Skeletal muscle cell (primary cell): ENCODE results near the gene PHF1.
A peak's percentile ranks its signal among the peaks of the same experiment; 100 is the strongest.

ENCODE experiments used
- DNase-seq: peaks from one replicate; pipeline ENCODE4 v3.0.0-alpha.2; 2010; ENCODE audit warnings: low read depth
- H3K4me3 ChIP-seq: 2 replicates; pipeline ENCODE4 v1.5.1; 2011; ENCODE audit warnings: low read depth, mild to moderate bottlenecking, control low read depth, low read length, moderate library complexity

Gene PHF1

DNA sequence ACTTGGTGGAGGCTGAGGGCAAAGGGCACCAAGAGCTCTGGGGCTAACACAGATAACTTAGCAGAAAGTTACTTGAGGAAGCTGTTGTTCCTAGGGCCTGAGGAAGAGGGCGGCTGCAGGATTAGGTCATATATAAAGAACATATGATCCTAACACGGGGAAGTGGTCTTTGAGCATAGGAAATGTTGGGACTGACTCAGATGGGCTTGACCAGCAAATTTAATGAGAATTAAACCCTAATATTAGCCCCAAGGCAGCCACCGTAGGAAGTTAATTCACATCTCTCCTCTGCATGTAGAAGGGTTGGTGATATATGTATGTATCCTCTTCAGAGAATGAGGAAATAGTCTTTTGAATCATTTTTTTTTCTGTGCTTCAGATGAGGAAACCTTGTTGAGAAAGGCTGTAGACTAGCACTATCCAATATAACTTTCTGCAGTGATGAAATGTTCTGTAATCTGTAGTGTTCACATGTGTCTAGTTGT lies 34.3 kb downstream of the PHF1 start:
- H3K4me3 ChIP-seq = no peak overlapping the region
- no peak for DNase-seq

DNA sequence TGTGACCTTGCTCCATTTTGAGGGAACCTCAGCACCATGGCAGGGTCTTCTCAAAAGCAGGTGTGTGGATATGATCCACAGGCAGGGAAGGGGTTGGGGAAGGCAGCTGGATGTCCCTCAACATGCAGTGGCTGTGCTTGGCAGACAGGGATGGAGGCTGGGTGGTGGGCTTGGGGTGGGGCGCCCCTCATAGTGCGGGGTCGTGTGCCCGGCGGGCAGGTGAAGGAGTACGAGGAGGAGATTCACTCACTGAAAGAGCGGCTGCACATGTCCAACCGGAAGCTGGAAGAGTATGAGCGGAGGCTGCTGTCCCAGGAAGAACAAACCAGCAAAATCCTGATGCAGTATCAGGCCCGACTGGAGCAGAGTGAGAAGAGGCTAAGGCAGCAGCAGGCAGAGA lies 35.5 kb downstream of the PHF1 start:
- no peak overlapping the region for H3K4me3 ChIP-seq
- DNase-seq = no peak

DNA sequence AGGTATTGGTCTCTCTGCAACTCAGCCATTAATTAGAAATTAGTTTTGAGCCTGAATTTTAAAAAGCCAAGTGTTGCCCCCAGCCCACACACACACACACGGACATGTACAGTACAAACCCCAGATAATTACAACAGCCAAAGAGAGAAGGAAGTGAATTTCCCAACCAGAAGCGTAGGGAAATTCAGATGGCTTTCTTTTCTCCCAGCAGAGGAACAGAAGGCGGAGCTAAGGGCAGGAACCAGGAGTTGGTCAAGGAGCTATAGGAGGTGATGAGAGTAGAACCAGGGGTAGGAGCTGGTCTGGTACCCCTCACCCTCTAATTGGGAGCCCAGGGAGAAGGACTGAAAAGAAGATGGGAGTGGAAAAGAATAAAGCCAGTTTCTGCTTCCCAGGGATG lies 39.6 kb downstream of the PHF1 start:
- H3K4me3 ChIP-seq = no peak overlapping the region
- no peak for DNase-seq

DNA sequence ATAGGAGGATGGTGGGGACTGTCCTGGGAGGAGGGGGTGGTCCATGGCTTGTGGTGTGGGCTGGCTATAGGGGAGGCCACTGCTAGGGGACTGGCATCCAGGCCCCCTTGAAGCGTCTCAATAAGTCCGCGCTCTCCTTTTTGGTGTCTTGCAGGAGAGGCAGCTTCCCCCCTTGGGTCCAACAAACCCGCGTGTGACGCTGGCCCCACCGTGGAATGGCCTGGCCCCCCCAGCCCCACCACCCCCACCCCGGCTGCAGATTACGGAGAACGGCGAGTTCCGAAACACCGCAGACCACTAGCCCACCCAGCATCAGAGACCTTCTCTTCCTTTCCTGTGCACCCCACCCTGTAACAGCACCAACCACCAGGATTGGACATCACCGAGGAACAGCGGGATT lies 40.8 kb downstream of the PHF1 start:
- no peak for DNase-seq
- H3K4me3 ChIP-seq = no peak overlapping the region

DNA sequence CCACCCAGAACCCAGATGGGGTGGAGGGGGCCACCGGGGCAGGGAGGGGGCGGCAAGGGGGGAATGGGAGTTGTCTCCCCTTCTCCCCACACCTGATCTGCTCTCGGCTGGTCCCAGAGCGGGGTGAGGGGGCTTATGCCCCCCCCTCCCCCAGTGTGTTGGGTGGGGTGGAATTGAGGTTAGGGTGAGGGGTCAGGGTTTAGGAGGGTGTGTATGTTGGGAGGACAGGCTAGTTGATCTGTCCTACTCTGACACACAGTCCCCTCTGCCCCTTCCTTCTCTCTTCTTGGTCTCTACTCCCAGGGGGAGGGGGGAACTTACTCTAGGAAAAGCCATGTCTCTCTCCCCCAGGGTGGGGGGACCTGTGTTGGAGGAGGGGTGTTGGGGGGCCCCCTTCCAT lies 41.7 kb downstream of the PHF1 start:
- H3K4me3 ChIP-seq = no peak overlapping the region
- no peak for DNase-seq

DNA sequence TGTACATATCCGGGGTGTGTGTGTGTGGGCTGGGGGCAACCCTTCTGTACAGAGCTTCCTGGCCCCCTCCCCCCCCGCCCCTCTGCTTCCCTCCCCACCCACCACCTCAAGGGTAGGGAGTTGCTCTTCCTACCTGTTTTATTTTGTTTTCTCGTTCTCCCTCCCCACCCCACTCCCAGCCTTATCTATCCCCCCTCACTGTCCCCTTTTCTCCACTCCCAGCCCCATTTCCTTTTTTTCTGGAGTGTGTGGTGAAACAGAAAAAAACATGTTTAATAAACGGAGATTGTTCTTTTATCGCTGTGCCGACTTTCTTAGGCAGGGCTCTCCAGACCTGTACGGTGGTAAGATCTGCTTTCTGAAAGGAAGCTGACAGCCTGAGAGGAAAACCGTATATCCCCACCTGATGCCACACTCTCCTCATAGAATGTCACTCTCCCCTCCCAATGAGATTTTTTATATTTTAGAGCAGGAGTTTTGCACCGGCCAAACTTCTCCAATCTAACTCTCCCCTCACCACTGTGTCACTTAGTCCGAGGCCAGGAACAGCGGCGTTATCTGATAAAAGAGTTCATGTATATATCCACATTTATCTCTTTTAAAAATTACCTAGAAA lies 42.7 kb downstream of the PHF1 start:
- peak overlapping the region; percentile 96 for H3K4me3 ChIP-seq
- DNase-seq = no peak

DNA sequence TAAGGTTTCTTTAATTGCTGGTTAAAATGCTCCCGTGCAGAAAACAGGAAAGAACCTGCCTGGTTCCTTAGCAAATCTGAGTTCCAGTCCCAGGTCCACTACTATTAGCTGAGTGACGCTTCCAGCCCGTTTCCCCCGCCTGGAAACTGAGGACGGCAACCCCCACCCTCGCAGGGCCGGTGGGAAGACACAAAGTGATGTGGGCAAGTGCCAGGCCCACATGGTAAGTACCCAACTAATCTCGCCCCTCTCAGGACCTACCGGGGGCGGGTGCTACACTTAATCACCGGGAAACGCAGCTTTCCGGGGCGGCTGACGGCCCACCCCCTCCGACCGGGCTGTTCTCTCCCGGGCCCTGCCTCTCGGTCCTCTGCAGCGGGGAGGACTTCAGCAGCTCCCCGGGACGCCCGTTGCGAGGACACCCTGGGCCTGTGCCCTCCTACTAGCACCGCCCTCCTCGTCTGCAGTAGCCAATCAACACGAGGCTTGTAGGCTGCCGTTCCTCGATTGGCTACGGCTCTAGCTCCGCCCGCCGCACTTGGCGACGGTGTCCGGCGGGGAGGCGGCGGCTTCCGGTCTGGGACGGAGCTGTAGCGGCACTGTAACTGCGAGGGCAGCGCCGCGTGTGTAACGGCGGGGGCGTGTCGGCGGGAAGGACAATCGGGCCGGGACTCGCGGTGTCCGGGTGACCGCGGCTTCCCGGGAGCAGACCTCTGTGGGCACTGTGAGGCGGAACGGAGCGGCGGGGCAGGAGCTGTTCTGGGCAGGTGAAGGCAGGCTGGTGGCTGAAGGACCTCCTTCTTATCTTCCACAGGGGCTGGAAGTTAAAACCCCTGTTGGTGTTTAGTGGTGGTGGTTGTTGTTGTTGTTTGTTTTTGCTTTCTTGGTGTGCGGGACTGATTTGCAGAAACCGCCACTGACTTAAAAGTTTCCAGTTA lies 43.5 kb downstream of the PHF1 start, which contains the start of gene ZBTB9:
TSS of gene ZBTB9 (plus strand) at position 568 of the 938 bp plus-strand sequence. CDS start 525 bp downstream, outside the sequence.
- peak within 1 kb of the TSS; percentile 96 for H3K4me3 ChIP-seq
- peak; percentile 88 for DNase-seq

DNA sequence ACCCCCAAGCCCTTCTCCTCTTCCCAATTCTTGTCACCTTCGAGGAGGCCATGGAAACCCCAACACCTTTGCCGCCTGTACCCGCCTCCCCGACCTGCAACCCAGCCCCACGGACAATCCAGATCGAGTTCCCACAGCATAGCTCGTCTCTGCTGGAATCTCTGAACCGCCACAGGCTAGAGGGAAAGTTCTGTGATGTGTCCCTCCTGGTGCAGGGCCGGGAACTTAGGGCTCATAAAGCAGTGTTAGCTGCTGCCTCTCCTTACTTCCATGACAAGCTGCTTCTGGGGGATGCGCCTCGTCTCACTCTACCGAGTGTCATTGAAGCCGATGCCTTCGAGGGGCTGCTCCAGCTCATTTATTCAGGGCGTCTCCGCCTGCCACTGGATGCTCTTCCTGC lies 44.2 kb downstream of the PHF1 start:
- peak overlapping the region; percentile 96 for H3K4me3 ChIP-seq
- DNase-seq = no peak

DNA sequence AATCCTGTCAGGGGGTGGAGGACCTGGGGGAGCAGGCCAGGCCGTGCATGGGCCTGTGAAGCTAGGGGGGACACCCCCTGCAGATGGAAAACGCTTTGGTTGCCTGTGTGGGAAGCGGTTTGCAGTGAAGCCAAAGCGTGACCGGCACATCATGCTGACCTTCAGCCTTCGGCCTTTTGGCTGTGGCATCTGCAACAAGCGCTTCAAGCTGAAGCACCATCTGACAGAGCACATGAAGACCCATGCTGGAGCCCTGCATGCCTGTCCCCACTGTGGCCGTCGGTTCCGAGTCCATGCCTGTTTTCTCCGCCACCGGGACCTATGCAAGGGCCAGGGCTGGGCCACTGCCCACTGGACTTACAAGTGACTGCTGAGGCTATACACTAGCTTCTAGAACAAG lies 45.3 kb downstream of the PHF1 start:
- no peak for DNase-seq
- H3K4me3 ChIP-seq = no peak overlapping the region

DNA sequence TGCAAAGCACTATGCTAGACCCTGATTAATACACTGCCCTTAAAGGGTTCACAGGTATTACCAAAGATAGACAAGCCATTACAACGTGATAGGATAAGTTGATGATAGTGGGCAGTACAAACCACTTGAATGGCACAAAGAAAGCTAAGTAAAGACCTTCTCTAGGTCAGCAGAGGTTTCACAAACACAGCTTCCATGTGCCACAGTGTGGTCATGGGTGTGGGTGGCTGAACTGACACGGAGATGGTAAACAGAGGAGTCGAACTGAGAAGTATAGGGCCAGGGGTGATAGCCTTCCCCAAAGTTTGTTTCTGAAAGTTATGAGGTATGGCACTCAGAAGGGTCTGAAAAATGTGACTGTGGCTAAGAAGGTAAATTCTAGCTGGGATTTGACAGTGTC lies 47.9 kb downstream of the PHF1 start:
- DNase-seq = no peak
- no peak overlapping the region for H3K4me3 ChIP-seq

DNA sequence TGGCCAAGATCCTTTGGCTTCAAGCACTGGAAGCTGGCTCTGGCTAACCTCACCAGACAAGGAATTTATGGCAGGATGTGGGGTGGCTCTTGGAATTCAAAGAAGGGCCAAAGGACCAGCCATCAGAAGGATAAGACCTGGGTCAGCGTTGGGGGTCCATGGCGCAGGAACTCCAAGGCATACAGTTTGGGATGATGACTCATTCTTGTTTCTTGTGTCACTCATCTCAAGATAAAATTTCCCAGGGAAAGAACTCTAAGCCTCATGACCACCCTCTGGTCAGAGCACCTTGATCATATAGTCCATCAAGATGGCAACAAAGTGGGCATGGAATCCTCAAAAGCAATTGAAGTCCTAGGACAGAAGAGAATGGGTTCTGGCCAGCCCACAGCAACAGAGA lies 48.4 kb downstream of the PHF1 start:
- no peak overlapping the region for H3K4me3 ChIP-seq
- DNase-seq = no peak
